Endothelial cell of umbilical vein (primary cell): ENCODE results near the gene SEZ6L. TPM values are rescaled to one million over a fixed set of nuclear protein-coding genes. Genes with fewer than 3 reads are reported as not detected.

ENCODE experiments used
- BruUV-seq: library from RNA; stranded (reverse); fragments of 400-500 nt; replicated peaks from 2 replicates; lab custom pipeline; 2021; lab: Mats Ljungman, UMichigan
- CTCF ChIA-PET: fragments of 300-600, 350-600 bp; sonication (Branson Sonifier 250); formaldehyde crosslinking; loops from one replicate; lab custom pipeline; 2021; ENCODE audit warnings: antibody characterized with exemption, inconsistent platforms; lab: Charles Lee
- POLR2A ChIA-PET: fragments of 300-600, 350-600 bp; sonication (Branson Sonifier 250); formaldehyde crosslinking; loops from one replicate; lab custom pipeline; 2021; ENCODE audit warnings: antibody characterized with exemption, inconsistent platforms; lab: Charles Lee
- DNase-seq: peaks from one replicate; pipeline ENCODE4 v3.0.0-alpha.2; 2011; ENCODE audit warnings: low read depth, low spot score
- FAIRE-seq: peaks from 2 replicates; lab custom pipeline; 2011; peaks lifted over from hg19 to GRCh38; lab: Jason Lieb, UNC
- H2AFZ ChIP-seq: 2 replicates; pipeline ENCODE4 v1.6.0; 2012; ENCODE audit warnings: low read depth, low read length, control low read depth, inconsistent platforms
- H3K27ac ChIP-seq: 2 replicates; pipeline ENCODE4 v1.5.1; 2011; ENCODE audit warnings: low read depth, mild to moderate bottlenecking, control low read depth, low read length, moderate library complexity; ENCODE audit not compliant: insufficient read depth
- H3K27me3 ChIP-seq, 2 experiments: 2 replicates each; pipeline versions ENCODE4 v1.6.0 to v1.6.1; 2011; ENCODE audit warnings: low read length in 2 of 2, mixed read lengths in 1 of 2; ENCODE audit not compliant: control insufficient read depth in 2 of 2, insufficient read depth in 2 of 2
- H3K36me3 ChIP-seq, 2 experiments: 2 replicates in 1 of 2; 3 replicates in 1 of 2; pipeline ENCODE4 v1.5.1; 2011; ENCODE audit warnings: low read length in 2 of 2, mild to moderate bottlenecking in 1 of 2, moderate library complexity in 1 of 2; ENCODE audit not compliant: control insufficient read depth in 2 of 2, insufficient read depth in 2 of 2; ENCODE audit errors: extremely low read depth in 1 of 2
- H3K4me1 ChIP-seq: 3 replicates; pipeline ENCODE4 v1.5.1; 2011; ENCODE audit warnings: mild to moderate bottlenecking, low read length; ENCODE audit not compliant: control insufficient read depth, insufficient read depth; ENCODE audit errors: extremely low read depth
- H3K4me2 ChIP-seq: 2 replicates; pipeline ENCODE4 v1.6.1; 2011; ENCODE audit warnings: low read length, control low read depth, mixed read lengths; ENCODE audit not compliant: insufficient read depth
- H3K4me3 ChIP-seq, 3 experiments: fragments of 200-600 bp in 1 of 3; sonication (generic), shearing (Covaris generic) in 1 of 3; replicated peaks in 1 of 3; 2 replicates each; pipeline ENCODE4 v1.5.1; 2011 to 2016; ENCODE audit warnings: control low read depth in 3 of 3, low read length in 3 of 3, mild to moderate bottlenecking in 2 of 3, inconsistent platforms in 1 of 3, low read depth in 1 of 3, moderate library complexity in 1 of 3; ENCODE audit not compliant: insufficient read depth in 1 of 3
- H3K79me2 ChIP-seq: 2 replicates; pipeline ENCODE4 v1.6.0; 2012; ENCODE audit warnings: low read length, inconsistent platforms; ENCODE audit not compliant: control insufficient read depth, insufficient read depth
- H3K9ac ChIP-seq: replicated peaks from 2 replicates; pipeline ENCODE3; 2011; ENCODE audit warnings: low read length, control low read depth; ENCODE audit not compliant: insufficient read depth; ENCODE audit errors: extremely low read depth
- H3K9me1 ChIP-seq: replicated peaks from 3 replicates; pipeline ENCODE4 v1.6.0; 2011; ENCODE audit warnings: mild to moderate bottlenecking, low read length; ENCODE audit not compliant: control insufficient read depth, insufficient read depth; ENCODE audit errors: extremely low read depth
- H3K9me3 ChIP-seq: replicated peaks from 2 replicates; pipeline ENCODE4 v1.5.1; 2012; ENCODE audit warnings: low read length, inconsistent platforms; ENCODE audit not compliant: control insufficient read depth, insufficient read depth
- H4K20me1 ChIP-seq: replicated peaks from 2 replicates; pipeline ENCODE3; 2011; ENCODE audit warnings: mild to moderate bottlenecking, low read length; ENCODE audit not compliant: control insufficient read depth, insufficient read depth; ENCODE audit errors: extremely low read depth
- CTCF ChIP-seq, 2 donors: IDR thresholded peaks; 1 replicate in 1 of 2; 2 replicates in 1 of 2; pipeline ENCODE4 v1.5.1; 2011; ENCODE audit warnings: low read length in 2 of 2, mild to moderate bottlenecking in 2 of 2, moderate library complexity in 2 of 2, control low read depth in 1 of 2, inconsistent platforms in 1 of 2, low read depth in 1 of 2; ENCODE audit not compliant: insufficient read depth in 1 of 2; ENCODE audit errors: extremely low read depth in 1 of 2
- EZH2 ChIP-seq: IDR thresholded peaks from 2 replicates; pipeline ENCODE4 v1.6.1; 2012; ENCODE audit warnings: borderline replicate concordance, low read depth, mild to moderate bottlenecking, moderate library complexity, low read length, inconsistent platforms; ENCODE audit not compliant: severe bottlenecking
- FOS ChIP-seq: IDR thresholded peaks from 2 replicates; pipeline ENCODE4 v1.6.1; 2011; ENCODE audit warnings: mild to moderate bottlenecking, low read length, moderate library complexity, borderline replicate concordance; ENCODE audit not compliant: insufficient read depth
- GATA2 ChIP-seq: IDR thresholded peaks from 2 replicates; pipeline ENCODE4 v1.7.0; 2011; ENCODE audit warnings: low read depth, mild to moderate bottlenecking, moderate library complexity, mixed read lengths, low read length; ENCODE audit not compliant: insufficient read length, insufficient read depth
- JUN ChIP-seq: IDR thresholded peaks from 2 replicates; pipeline ENCODE4 v1.6.1; 2011; ENCODE audit warnings: borderline replicate concordance, low read depth; ENCODE audit not compliant: insufficient read length, insufficient read depth
- MAX ChIP-seq: IDR thresholded peaks from 2 replicates; pipeline ENCODE4 v1.6.1; 2011; ENCODE audit not compliant: insufficient read depth, insufficient read length
- MYC ChIP-seq: IDR thresholded peaks from one replicate; pipeline ENCODE4 v1.6.1; 2011; ENCODE audit warnings: mild to moderate bottlenecking, low read depth, low read length
- POLR2A ChIP-seq: IDR thresholded peaks from 2 replicates; pipeline ENCODE4 v1.6.1; 2012; ENCODE audit warnings: low read depth, mild to moderate bottlenecking, control low read depth, low read length
- POLR2AphosphoS5 ChIP-seq: IDR thresholded peaks from 2 replicates; pipeline ENCODE4 v1.6.1; 2012; ENCODE audit warnings: low read depth, mild to moderate bottlenecking, control low read depth, low read length, moderate library complexity; ENCODE audit not compliant: insufficient read depth
- dilution Hi-C: fragments of 300-500 bp; cut with MboI; formaldehyde crosslinking; loops from one replicate; pipeline ENCODE4 v1.15.0; 2019; ENCODE audit warnings: low sequenced_read_pairs; ENCODE audit not compliant: extremely low pct_ligation_motif_present
- intact Hi-C: fragments of 100-400 bp; cut with micrococcal nuclease; formaldehyde crosslinking; loops from one replicate; pipeline ENCODE4 v1.10.0; 2022
- polyA plus RNA-seq, 4 experiments: library from polyadenylated mRNA; depleted of rRNA in 3 of 4; stranded (reverse) in 3 of 4; unstranded in 1 of 4; fragments of >200 nt; gene quantifications; 2 replicates each; pipeline versions ENCODE4 v1.2.1 to v1.2.3, GENCODE V29; 2011 to 2012; ENCODE audit warnings: missing spikeins in 1 of 4
- total RNA-seq: library from RNA; stranded (reverse); gene quantifications from 2 replicates; pipeline ENCODE4 v1.2.3, GENCODE V29; 2021

The SEZ6L gene
- total and polyA plus RNA-seq, 2 donors (not counting 3 experiments of a cell fraction or from before 2014, with no cell fraction given) = not detected

GRCh38 chr22:26197425-26197824 lies 28.2 kb downstream of the SEZ6L start:
- intact Hi-C loops (no loop called here), dilution Hi-C loops (no loop called here)
- no peak overlapping the region for H3K4me3 ChIP-seq
- H3K9me1 ChIP-seq = no peaks in the 10 kb centered on the region
- ChIA-PET POLR2A (no interaction called here), CTCF (interaction anchor here (0.6 kb wide), 1 partner anchor 25 kb away, joined by 3 read pairs; no protein-coding TSS in a partner anchor)
- DNase-seq = no peak
- H3K79me2 ChIP-seq = no peaks in the 10 kb centered on the region
- no peaks in the 10 kb centered on the region for H3K36me3 ChIP-seq
- no peak overlapping the region for H3K9ac ChIP-seq
- no peak overlapping the region for H3K4me2 ChIP-seq
- no peaks in the 10 kb centered on the region for H3K27me3 ChIP-seq
- H3K4me1 ChIP-seq = no peaks in the 10 kb centered on the region
- H4K20me1 ChIP-seq = no peaks in the 10 kb centered on the region
- TF ChIP-seq POLR2AphosphoS5 (no peak), FOS (no peak), POLR2A (no peak), MAX (no peak), EZH2 (no peak), CTCF (IDR thresholded peaks at IDR 0.05; ENCODE audit: extremely low read depth in 1 of 2, insufficient read depth in 1 of 2, low read depth in 1 of 2, low read length in 2 of 2) (no peak), GATA2 (no peak), JUN (no peak), MYC (no peak)
- H3K27ac ChIP-seq = no peak overlapping the region
- no peak overlapping the region for H2AFZ ChIP-seq
- H3K9me3 ChIP-seq = no peaks in the 10 kb centered on the region
- no peak for FAIRE-seq
- BruUV-seq = no TSS peak
